H9 (cell line): ENCODE measurements around the gene CPNE2. TPM values are rescaled to one million over a fixed set of nuclear protein-coding genes. Genes with fewer than 3 reads are reported as not detected.

Experiments used
- DNase-seq: peaks from one replicate; pipeline ENCODE4 v3.0.0-alpha.2; 2017
- H2AFZ ChIP-seq: one replicate; pipeline ENCODE4 v1.6.1; 2013; ENCODE audit warnings: mild to moderate bottlenecking, low read length, control low read depth, moderate library complexity
- H2AK5ac ChIP-seq: 2 replicates; pipeline ENCODE4 v1.6.1; 2013; ENCODE audit warnings: low read length, control low read depth, mixed read lengths; ENCODE audit not compliant: insufficient read length
- H2BK120ac ChIP-seq: one replicate; pipeline ENCODE4 v1.6.1; 2013; ENCODE audit warnings: low read depth, mild to moderate bottlenecking, low read length, control low read depth, inconsistent platforms; ENCODE audit not compliant: poor library complexity, severe bottlenecking
- H2BK12ac ChIP-seq: 2 replicates; pipeline ENCODE4 v1.6.1; 2013; ENCODE audit warnings: low read length, control low read depth, mixed read lengths, low read depth; ENCODE audit not compliant: insufficient read length
- H2BK15ac ChIP-seq: 2 replicates; pipeline ENCODE4 v1.6.1; 2013; ENCODE audit warnings: low read depth, low read length, control low read depth
- H2BK20ac ChIP-seq: one replicate; pipeline ENCODE4 v1.6.1; 2013; ENCODE audit warnings: low read depth, mild to moderate bottlenecking, low read length, control low read depth, inconsistent platforms; ENCODE audit not compliant: poor library complexity, severe bottlenecking
- H2BK5ac ChIP-seq: 2 replicates; pipeline ENCODE4 v1.6.1; 2013; ENCODE audit warnings: low read length, control low read depth, mixed read lengths; ENCODE audit not compliant: insufficient read length
- H3K14ac ChIP-seq: 2 replicates; pipeline ENCODE4 v1.6.1; 2013; ENCODE audit warnings: low read length, control low read depth; ENCODE audit not compliant: insufficient read depth
- H3K18ac ChIP-seq: 2 replicates; pipeline ENCODE4 v1.6.1; 2013; ENCODE audit warnings: low read depth, mild to moderate bottlenecking, mixed read lengths, low read length, control low read depth; ENCODE audit not compliant: insufficient read length
- H3K23ac ChIP-seq: 2 replicates; pipeline ENCODE4 v1.6.1; 2013; ENCODE audit warnings: low read length, control low read depth, mixed read lengths, low read depth; ENCODE audit not compliant: insufficient read length
- H3K23me2 ChIP-seq: 2 replicates; pipeline ENCODE4 v1.6.1; 2013; ENCODE audit warnings: low read depth, mild to moderate bottlenecking, mixed read lengths, low read length, control low read depth; ENCODE audit not compliant: insufficient read length, poor library complexity, severe bottlenecking
- H3K27ac ChIP-seq: 2 replicates; pipeline ENCODE4 v1.5.1; 2013; ENCODE audit warnings: low read length, control low read depth, mixed read lengths, low read depth; ENCODE audit not compliant: insufficient read length
- H3K27me3 ChIP-seq: 2 replicates; pipeline ENCODE4 v1.6.1; 2013; ENCODE audit warnings: low read length, control low read depth, inconsistent platforms; ENCODE audit not compliant: insufficient read depth
- H3K4ac ChIP-seq: 2 replicates; pipeline ENCODE4 v1.6.1; 2013; ENCODE audit warnings: low read depth, mild to moderate bottlenecking, control low read depth, inconsistent platforms, low read length, moderate library complexity
- H3K4me1 ChIP-seq: 2 replicates; pipeline ENCODE4 v1.6.1; 2013; ENCODE audit warnings: low read length, control low read depth, inconsistent platforms; ENCODE audit not compliant: insufficient read depth
- H3K4me2 ChIP-seq: 2 replicates; pipeline ENCODE4 v1.6.1; 2013; ENCODE audit warnings: low read length, control low read depth, mixed read lengths; ENCODE audit not compliant: insufficient read length, insufficient read depth
- H3K56ac ChIP-seq: 2 replicates; pipeline ENCODE4 v1.6.1; 2013; ENCODE audit warnings: low read depth, mild to moderate bottlenecking, mixed read lengths, low read length, control low read depth; ENCODE audit not compliant: insufficient read length
- H3K79me1 ChIP-seq: 2 replicates; pipeline ENCODE4 v1.6.1; 2013; ENCODE audit warnings: low read depth, mild to moderate bottlenecking, moderate library complexity, low read length, control low read depth, inconsistent platforms; ENCODE audit not compliant: insufficient read depth, poor library complexity, severe bottlenecking
- H3K79me2 ChIP-seq: 2 replicates; pipeline ENCODE4 v1.6.1; 2013; ENCODE audit warnings: low read length, control low read depth, inconsistent platforms; ENCODE audit not compliant: insufficient read depth
- H3K9ac ChIP-seq: 2 replicates; pipeline ENCODE4 v1.6.1; 2013; ENCODE audit warnings: low read length, control low read depth, mixed read lengths; ENCODE audit not compliant: insufficient read length; ENCODE audit errors: extremely low read depth
- H3K9me3 ChIP-seq: one replicate; pipeline ENCODE4 v1.6.1; 2013; ENCODE audit warnings: low read depth, low read length, inconsistent platforms; ENCODE audit not compliant: control insufficient read depth
- H3T11ph ChIP-seq: one replicate; pipeline ENCODE4 v1.6.1; 2013; ENCODE audit warnings: mild to moderate bottlenecking, low read length, control low read depth, inconsistent platforms
- H4K20me1 ChIP-seq: one replicate; pipeline ENCODE4 v1.6.1; 2013; ENCODE audit not compliant: control insufficient read depth, insufficient read length, insufficient read depth
- H4K5ac ChIP-seq: 2 replicates; pipeline ENCODE4 v1.6.1; 2013; ENCODE audit warnings: low read depth, mild to moderate bottlenecking, mixed read lengths, low read length, control low read depth; ENCODE audit not compliant: insufficient read length
- H4K8ac ChIP-seq: replicated peaks from 2 replicates; pipeline ENCODE4 v1.6.1; 2013; ENCODE audit warnings: low read length, control low read depth, mixed read lengths, low read depth; ENCODE audit not compliant: insufficient read length
- H4K91ac ChIP-seq: 2 replicates; pipeline ENCODE4 v1.6.1; 2013; ENCODE audit warnings: low read depth, mild to moderate bottlenecking, moderate library complexity, mixed read lengths, low read length, control low read depth; ENCODE audit not compliant: insufficient read length
- H3K27ac Mint-ChIP-seq, 3 experiments: 2 replicates in 2 of 3; 3 replicates in 1 of 3; pipeline ENCODE4 v1.8.0; 2020 to 2021; ENCODE audit warnings: mixed read lengths in 3 of 3, mild to moderate bottlenecking in 1 of 3, moderate library complexity in 1 of 3
- H3K27me3 Mint-ChIP-seq: 2 replicates; pipeline ENCODE4 v1.8.0; 2021; ENCODE audit warnings: low read depth, mild to moderate bottlenecking, moderate library complexity, mixed read lengths
- H3K36me3 Mint-ChIP-seq, 3 experiments: 2 replicates in 2 of 3; 3 replicates in 1 of 3; pipeline ENCODE4 v1.8.0; 2020 to 2021; ENCODE audit warnings: low read depth in 3 of 3, mixed read lengths in 3 of 3; ENCODE audit not compliant: insufficient read depth in 1 of 3
- H3K4me1 Mint-ChIP-seq, 2 experiments: 2 replicates each; pipeline ENCODE4 v1.8.0; 2020; ENCODE audit warnings: mixed read lengths in 2 of 2
- H3K4me3 Mint-ChIP-seq, 2 experiments: 2 replicates in 1 of 2; 3 replicates in 1 of 2; pipeline ENCODE4 v1.8.0; 2020 to 2021; ENCODE audit warnings: mild to moderate bottlenecking in 2 of 2, mixed read lengths in 2 of 2, moderate library complexity in 1 of 2
- H3K9me3 Mint-ChIP-seq, 2 experiments: 2 replicates in 1 of 2; 3 replicates in 1 of 2; pipeline ENCODE4 v1.8.0; 2020; ENCODE audit warnings: mild to moderate bottlenecking in 2 of 2, mixed read lengths in 2 of 2, moderate library complexity in 1 of 2
- CTCF ChIP-seq: fragments of 200-600 bp; sonication (generic); conservative IDR thresholded peaks from 3 replicates; pipeline ENCODE4 v1.8.0; 2021; ENCODE audit warnings: antibody characterized with exemption, mild to moderate bottlenecking
- WGBS: extraction: QIAGEN DNeasy Blood & Tissue Kit; methylation state at CpG from one replicate; pipeline ENCODE4 v1.1.7; 2013; ENCODE audit warnings: missing lambda C conversion rate, low lambda C conversion rate, mixed read lengths; ENCODE audit not compliant: insufficient read length; ENCODE audit errors: extremely low coverage; 5-methylcytosine and 5-hydroxymethylcytosine counted together
- total RNA-seq: library from RNA; stranded (reverse); gene quantifications from 2 replicates; pipeline ENCODE4 v1.2.1, GENCODE V29; 2021

CPNE2 gene
- total RNA-seq, 1 experiment from 2014 or later, result 8.0 TPM

GRCh38 chr16:57096192-57096591, 3.8 kb downstream of the CPNE2 start:
- no peak overlapping the region for H2BK5ac ChIP-seq
- Mint-ChIP-seq H3K4me1 (peaks cover 20 to 34% of the 10 kb centered on the region in 2 experiments), H3K9me3 (no peaks in the 10 kb centered on the region; a peak in 1 of 5 replicates), H3K4me3 (no peak overlapping the region), H3K27me3 (peaks cover 28% of the 10 kb centered on the region), H3K36me3 (no peaks in the 10 kb centered on the region; a peak in 1 of 7 replicates), H3K27ac (no peak overlapping the region)
- H2AK5ac ChIP-seq, result no peak overlapping the region
- H3K4me2 ChIP-seq, result no peak overlapping the region
- no peak overlapping the region for H2BK20ac ChIP-seq
- no peak overlapping the region for H3K56ac ChIP-seq
- H3K23ac ChIP-seq, result no peak overlapping the region
- H2BK15ac ChIP-seq, result no peak overlapping the region
- H3K9ac ChIP-seq, result no peak overlapping the region
- no peak overlapping the region for H3K14ac ChIP-seq
- no peak overlapping the region for H3T11ph ChIP-seq
- TF ChIP-seq CTCF, result no peak
- no peak overlapping the region for H2BK12ac ChIP-seq
- H4K8ac ChIP-seq, result no peak overlapping the region
- peaks cover 3% of the 10 kb centered on the region; the same call in 1 of the 2 replicates for H3K27me3 ChIP-seq
- WGBS, result no CpG with 5 or more reads among the region's 3 CpGs
- no peaks in the 10 kb centered on the region for H4K20me1 ChIP-seq
- no peak overlapping the region for H4K5ac ChIP-seq
- DNase-seq, result no peak
- peaks cover 14% of the 10 kb centered on the region for H3K23me2 ChIP-seq
- H3K18ac ChIP-seq, result no peak overlapping the region
- no peaks in the 10 kb centered on the region for H3K79me2 ChIP-seq
- no peaks in the 10 kb centered on the region for H3K79me1 ChIP-seq
- H3K27ac ChIP-seq, result no peak overlapping the region
- no peaks in the 10 kb centered on the region for H3K9me3 ChIP-seq
- H2BK120ac ChIP-seq, result no peak overlapping the region
- no peaks in the 10 kb centered on the region; the same call in none of the 2 replicates for H3K4me1 ChIP-seq
- H2AFZ ChIP-seq, result no peak overlapping the region
- H4K91ac ChIP-seq, result no peak overlapping the region
- H3K4ac ChIP-seq, result no peak overlapping the region
